Endometrial microvascular endothelial cells (primary cell): ENCODE measurements around the gene B3GNT7. TPM values are rescaled to one million over a fixed set of nuclear protein-coding genes. Genes with fewer than 3 reads are reported as not detected.
"Not testable (repeated sequence)": the region's sequence is repeated elsewhere in the genome, so short reads cannot be mapped to it uniquely, and the experiment has no call there.

Source experiments
- in situ Hi-C: cut with HindIII; loops from 2 replicates; pipeline ENCODE4 v1.10.0; 2017; ENCODE audit warnings: low sequenced_read_pairs, low pct_unique_long_range_greater_than_20kb; ENCODE audit errors: inconsistent ontology term
- total RNA-seq: library from RNA; depleted of rRNA; stranded (reverse); fragments of >200 nt; gene quantifications from one replicate; pipeline ENCODE4 v1.2.3, GENCODE V29; 2015; ENCODE audit errors: inconsistent ontology term

Gene B3GNT7
- not detected for total RNA-seq

DNA sequence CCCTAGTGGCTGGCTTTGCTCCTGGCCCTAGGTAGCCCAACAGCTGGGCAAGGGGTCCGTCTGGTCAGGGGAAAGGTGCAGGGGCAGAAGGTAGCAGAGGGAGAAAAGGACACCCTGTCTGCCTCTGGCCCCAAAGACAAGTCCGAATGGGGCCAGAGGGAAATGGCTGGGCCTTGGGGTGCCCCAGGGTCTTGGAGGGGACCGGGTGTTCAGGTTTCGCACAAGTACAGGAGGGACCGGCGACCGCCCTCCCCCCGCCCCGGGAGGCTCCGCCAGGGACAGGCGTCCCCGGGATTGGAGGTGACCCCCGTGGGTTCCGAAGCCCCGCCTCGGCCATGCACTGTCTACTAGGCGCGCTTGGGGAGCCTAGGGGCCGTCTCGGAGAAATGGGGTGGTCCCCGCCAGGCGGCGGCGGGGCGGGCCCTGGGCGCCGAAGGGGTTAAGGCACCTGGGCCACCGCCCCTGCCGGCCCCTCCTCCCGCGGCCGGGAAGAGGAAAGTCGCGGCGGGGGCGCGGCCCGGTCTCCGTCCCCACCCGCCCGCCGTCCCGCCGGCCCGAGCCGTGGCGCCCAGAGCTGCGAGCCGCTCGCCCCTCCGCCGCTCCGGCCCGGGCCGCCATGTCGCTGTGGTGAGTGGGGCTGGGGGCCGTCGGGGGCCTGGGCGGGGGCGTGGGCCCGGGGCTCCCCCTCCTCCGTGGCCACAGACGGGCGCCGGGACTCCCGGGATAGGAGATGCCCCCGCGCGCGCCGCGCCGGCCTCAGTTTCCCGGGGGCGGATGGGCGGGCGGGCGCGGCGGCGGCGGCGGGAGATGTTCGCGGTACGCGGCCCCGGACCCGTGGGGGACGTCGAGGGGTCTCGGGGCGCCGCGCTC, at the start of gene B3GNT7:
Gene B3GNT7 (plus strand): TSS at position 523 of the 870 bp plus-strand sequence. CDS start 94 bp downstream, at position 617.
- in situ Hi-C loops = no loop called here

DNA sequence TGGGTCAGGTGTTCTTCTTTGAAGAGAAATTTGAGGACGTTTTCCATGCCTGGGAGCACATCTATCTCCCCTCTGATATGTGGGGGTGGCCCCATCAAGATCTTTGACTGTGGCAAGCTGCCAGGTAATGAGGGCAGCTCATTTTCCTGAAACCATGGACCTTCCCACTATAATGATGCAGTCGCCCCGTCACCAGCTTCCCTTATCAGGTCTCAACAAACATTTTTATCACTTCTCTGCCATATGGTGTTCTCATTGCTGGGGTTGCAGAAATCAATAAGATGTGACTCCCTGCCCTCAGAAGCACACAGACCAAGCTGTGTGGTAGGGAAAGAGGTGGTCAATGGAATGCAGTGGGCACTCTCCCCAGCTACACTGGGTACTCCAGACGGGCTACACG, 48.4 kb upstream of the B3GNT7 start:
- in situ Hi-C loops = no loop called here

GRCh38 chr2:231347638-231348037, 47.9 kb upstream of the B3GNT7 start:
- in situ Hi-C loops = no loop called here

DNA sequence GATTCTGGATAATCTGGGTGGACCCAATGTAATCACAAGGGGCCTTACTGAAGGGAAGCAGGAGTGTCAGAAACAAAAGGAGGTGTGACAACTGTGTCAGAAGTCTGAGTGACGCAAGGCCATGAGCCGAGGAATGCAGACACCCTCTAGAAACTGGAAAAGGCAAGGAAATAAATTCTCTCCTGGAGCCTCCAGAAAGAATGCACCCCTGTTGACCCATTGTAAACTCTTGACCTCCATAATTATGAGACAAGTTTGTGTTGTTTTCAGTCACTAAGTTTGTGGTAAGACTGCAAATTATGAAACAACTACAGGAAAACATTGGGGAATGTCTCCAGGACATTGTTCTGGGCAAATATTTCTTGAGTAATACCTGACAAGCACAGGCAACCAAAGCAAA, 47.3 kb upstream of the B3GNT7 start:
- in situ Hi-C loops = no loop called here

DNA sequence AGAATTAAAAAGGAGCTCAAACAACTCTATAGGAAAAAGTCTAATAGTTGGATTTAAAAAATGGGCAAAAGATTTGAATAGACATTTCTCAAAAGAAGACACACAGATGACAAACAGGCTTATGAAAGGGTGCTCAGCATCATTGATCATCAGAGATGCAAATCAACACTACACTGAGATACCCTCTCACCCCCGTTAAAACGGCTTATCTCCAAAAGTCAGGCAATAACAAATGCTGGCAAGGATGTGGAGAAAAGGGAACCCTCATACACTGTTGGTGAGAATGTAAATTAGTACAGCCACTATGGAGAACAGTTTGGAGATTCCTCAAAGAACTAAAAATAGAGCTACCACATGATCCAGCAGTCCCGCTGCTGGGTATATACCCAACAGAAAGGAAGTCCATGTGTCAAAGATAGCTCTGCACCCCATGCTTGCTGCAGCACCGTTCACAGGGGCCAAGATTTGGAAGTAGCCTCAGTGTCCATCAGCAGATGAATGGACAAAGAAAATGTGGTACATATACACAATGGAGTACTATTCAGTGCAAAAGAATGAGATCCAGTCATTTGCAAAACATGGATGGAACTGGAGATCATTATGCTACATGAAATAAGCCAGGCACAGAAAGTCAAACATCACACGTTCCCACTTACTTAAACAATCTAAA, 46.7 kb upstream of the B3GNT7 start:
- in situ Hi-C loops = no loop called here

DNA sequence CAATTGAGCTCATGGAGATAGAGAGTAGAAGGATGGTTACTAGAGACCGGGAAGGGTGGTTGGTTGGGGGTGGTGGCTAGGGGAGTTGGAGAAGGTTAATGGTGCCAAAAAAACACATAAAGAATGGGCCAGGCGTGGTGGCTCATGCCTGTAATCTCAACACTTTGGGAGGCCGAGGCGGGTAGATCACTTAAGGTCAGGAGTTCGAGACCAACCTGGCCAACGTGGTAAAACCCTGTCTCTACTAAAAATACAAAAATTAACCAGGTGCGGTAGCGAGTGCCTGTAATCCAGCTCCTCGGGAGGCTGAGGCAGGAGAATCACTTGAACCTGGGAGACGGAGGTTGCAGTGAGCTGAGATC, 46.2 kb upstream of the B3GNT7 start:
- in situ Hi-C loops = not testable (repeated sequence)

- in situ Hi-C loops = no loop called here
Observed at GRCh38 chr2:231351648-231352047, 43.9 kb upstream of the B3GNT7 start.

DNA sequence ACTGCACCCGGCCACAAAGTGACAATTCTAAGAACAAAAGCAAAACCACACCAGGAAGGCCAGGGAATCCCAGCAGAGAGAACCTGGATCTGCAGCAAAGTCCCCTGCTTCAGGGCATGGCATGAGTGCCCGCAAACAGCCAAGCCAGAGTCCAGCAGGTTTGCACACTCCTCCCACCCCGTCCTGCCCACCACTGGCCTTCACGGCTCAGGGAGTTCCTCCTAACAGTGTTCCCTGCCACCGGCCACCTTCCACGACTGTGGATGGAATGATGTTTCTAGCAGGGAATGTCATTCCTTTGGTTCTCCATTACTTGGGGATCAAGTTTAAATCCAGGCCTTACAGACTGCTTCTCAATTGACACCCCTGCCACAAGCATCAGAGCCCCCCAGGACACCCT, 42.0 kb upstream of the B3GNT7 start:
- in situ Hi-C loops = no loop called here

- in situ Hi-C loops = no loop called here
Observed at GRCh38 chr2:231355508-231356465, 39.7 kb upstream of the B3GNT7 start.

GRCh38 chr2:231356466-231356844, 39.1 kb upstream of the B3GNT7 start:
- in situ Hi-C loops = no loop called here

- in situ Hi-C loops = no loop called here
Observed at GRCh38 chr2:231357048-231357447, 38.5 kb upstream of the B3GNT7 start.

GRCh38 chr2:231357931-231358330, 37.6 kb upstream of the B3GNT7 start:
- in situ Hi-C loops = no loop called here

DNA sequence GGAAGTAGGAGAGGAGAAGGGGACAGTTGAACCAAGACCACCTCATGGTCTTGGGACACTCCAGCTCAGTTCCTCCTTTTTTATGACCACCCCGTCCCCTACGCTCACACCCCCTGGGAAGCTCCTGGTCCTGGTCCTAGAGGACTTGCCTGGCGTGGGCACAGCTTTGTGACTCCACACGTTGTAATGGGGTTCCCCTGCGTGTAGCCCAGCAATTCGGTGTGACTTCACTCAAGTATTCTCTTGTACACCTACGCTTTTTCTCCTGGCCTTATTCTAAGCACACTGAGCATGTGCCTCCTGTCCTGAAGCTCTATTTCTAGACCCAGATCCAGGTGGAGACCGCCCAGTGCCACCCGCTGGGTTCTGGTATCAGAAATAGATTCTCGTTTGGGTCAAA, 36.1 kb upstream of the B3GNT7 start:
- in situ Hi-C loops = no loop called here

DNA sequence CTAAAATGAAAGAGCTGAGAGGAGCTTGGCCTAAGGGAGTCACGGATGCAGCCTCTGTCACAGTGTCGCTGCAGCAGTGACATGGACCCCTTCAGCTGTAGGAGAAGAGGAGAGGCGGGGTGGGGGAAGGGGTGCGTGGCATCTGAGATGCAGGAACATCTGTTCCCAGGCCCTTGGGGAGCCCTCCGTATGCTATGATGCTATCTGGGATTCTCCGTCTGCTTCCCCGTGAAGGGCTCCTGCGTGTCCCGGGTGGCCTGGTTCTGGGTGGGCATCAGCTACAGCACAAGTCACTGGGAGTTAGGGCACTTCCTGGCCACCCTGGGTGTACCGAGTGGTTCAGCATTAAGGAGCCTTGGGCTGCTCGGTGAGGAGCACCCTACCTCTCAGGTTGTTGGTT, 35.6 kb upstream of the B3GNT7 start:
- in situ Hi-C loops = no loop called here

GRCh38 chr2:231360401-231360800, 35.1 kb upstream of the B3GNT7 start:
- in situ Hi-C loops = no loop called here

DNA sequence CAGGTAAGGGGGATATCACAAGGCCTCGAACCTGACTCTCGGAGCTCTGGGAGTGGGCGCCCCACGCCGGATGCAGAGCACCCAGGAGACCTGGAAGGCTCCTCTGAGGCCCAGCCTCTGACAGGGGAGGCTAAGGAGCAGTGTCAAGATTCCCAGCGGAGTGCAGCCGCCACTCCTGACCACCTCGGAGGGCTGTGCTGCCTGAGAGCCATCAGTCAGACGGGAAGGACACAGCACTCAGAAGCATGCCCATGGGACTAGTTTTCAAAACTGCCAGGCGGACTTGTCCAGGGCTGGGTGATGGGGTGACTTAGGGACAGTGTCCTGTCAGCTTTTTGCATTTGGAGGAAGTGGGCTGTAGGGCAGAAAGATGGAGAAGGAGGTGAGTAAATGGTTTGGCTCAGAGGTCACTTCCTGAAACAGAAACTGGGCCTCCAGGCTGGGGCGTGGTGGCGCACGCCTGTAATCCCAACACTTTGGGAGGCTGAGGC, 34.6 kb upstream of the B3GNT7 start:
- in situ Hi-C loops = no loop called here

DNA sequence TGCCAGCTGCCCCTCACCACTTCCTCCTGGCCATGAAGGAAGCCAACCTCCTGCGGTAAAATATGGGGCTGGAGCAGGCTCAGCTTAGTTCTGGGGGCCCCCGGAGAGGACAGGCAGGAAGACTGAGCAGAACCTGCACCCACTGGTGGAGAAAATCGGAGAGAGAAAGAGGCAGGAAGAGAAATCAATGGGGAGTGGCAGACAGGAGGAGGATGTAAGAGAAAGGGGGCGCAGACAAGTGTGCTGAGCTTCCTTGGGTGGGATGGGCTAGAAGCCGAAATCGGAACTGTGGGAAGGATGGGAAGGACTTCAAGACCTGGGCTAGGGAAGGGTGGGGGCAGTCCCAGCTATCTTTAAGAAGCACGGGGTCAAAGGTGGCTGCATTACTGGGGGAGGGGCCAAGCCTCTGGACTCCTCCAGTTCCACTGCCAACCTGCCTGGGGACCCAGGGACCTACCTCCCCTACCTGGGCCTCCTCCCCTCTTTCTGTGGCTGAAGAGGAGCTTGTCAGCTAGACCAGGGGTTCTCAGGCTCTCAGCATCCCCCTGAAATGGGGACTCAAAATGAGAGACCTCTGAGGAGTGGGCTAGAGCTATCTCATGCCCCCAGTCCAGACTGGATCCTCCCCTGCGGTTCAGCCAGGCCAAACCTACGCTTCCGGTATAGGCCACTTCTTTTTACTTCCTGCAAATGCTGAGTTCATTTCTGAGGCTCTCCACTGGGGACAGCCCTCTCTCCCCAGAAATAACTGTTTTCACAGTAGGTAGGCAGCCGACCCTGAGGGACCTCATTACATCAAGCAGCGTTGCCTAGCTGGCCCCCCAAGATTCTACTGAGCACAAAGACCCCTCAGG, 33.6 kb upstream of the B3GNT7 start:
- in situ Hi-C loops = no loop called here

DNA sequence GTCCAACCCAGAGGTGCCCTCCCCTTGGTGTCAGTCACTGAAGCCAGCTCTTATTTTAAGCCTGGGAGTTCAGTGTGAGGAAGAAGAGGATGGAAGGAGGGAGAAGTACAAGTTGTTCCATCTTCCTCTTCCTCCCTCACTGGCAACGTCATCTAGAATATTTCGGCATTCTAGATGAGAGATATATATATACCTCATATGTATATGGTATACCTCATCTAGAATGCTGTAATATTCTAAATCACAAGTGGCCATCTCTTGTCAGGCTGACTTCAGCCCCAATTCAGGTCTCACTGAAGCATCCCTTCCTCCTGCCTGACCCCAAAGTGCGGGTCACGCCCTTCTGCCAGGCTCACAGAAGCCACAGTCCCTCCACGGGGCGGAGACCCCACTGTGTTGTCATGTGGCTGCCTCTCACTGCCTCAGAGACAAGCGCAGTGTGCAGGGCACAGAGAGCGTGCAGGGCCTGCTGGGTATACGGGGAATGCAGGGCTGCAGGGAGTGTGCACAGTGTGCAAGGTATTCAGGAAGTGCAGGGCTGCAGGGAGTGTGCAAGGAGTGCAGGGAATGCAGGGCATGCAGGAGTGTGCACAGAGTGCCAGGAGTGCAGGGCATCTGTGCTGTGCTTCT, 32.8 kb upstream of the B3GNT7 start:
- in situ Hi-C loops = no loop called here
